Panc1 (cell line): ENCODE results near the gene PRDM1. TPM values are rescaled to one million over a fixed set of nuclear protein-coding genes. Genes with fewer than 3 reads are reported as not detected.
"Not testable (repeated sequence)": the region's sequence is repeated elsewhere in the genome, so short reads cannot be mapped to it uniquely, and the experiment has no call there.

Experiments
- ATAC-seq: fragments of 200-7000 bp; cut with Tn5 transposase; 2 replicates; pipeline ENCODE4 v1.9.1; 2020; ENCODE audit warnings: mild to moderate bottlenecking, moderate library complexity
- BruUV-seq: library from RNA; stranded (reverse); fragments of 400-500 nt; replicated peaks from 2 replicates; lab custom pipeline; 2021; lab: Mats Ljungman, UMichigan
- CTCF ChIA-PET: fragments of 300-600 bp; sonication (Branson Sonifier 250); formaldehyde crosslinking; loops from one replicate; lab custom pipeline; 2022; ENCODE audit warnings: antibody characterized with exemption; lab: Charles Lee
- POLR2A ChIA-PET: fragments of 300-600 bp; sonication (Branson Sonifier 250); formaldehyde crosslinking; loops from one replicate; lab custom pipeline; 2022; ENCODE audit warnings: antibody characterized with exemption; lab: Charles Lee
- DNase-seq: peaks from one replicate; pipeline ENCODE4 v3.0.0-alpha.2; 2010; ENCODE audit warnings: low read depth, low spot score
- H3K27ac ChIP-seq: 2 replicates; pipeline ENCODE4 v1.5.1; 2011; ENCODE audit warnings: mild to moderate bottlenecking, low read length, inconsistent platforms
- H3K27me3 ChIP-seq: fragments of 200-500 bp; sonication (Bioruptor generic); 2 replicates; pipeline ENCODE4 v1.6.0; 2014; ENCODE audit warnings: low read length, inconsistent platforms; ENCODE audit not compliant: control insufficient read depth, insufficient read depth
- H3K36me3 ChIP-seq: fragments of 200-500 bp; sonication (Bioruptor generic); 2 replicates; pipeline ENCODE4 v1.5.1; 2014; ENCODE audit warnings: inconsistent platforms, mild to moderate bottlenecking, low read length, moderate library complexity; ENCODE audit not compliant: control insufficient read depth, insufficient read depth
- H3K4me1 ChIP-seq: 2 replicates; pipeline ENCODE4 v1.5.1; 2011; ENCODE audit warnings: inconsistent platforms, mild to moderate bottlenecking, low read length, moderate library complexity; ENCODE audit not compliant: control insufficient read depth, insufficient read depth
- H3K4me3 ChIP-seq, 2 experiments: 2 replicates each; pipeline ENCODE4 v1.5.1; 2011 to 2012; ENCODE audit warnings: low read depth in 2 of 2, low read length in 2 of 2, mild to moderate bottlenecking in 2 of 2, inconsistent platforms in 1 of 2, moderate library complexity in 1 of 2
- H3K9me3 ChIP-seq: fragments of 200-500 bp; sonication (Bioruptor generic); 2 replicates; pipeline ENCODE4 v1.5.1; 2014; ENCODE audit warnings: low read depth, mild to moderate bottlenecking, inconsistent platforms, low read length, moderate library complexity; ENCODE audit not compliant: control insufficient read depth, insufficient read depth
- POLR2AphosphoS5 ChIP-seq: IDR thresholded peaks from 2 replicates; pipeline ENCODE4 v1.6.1; 2012; ENCODE audit warnings: mild to moderate bottlenecking, low read depth, low read length, moderate library complexity
- SIN3A ChIP-seq: IDR thresholded peaks from 2 replicates; pipeline ENCODE4 v1.6.1; 2012; ENCODE audit warnings: low read depth, mild to moderate bottlenecking, low read length, moderate library complexity, borderline replicate concordance; ENCODE audit not compliant: insufficient read depth
- TCF7L2 ChIP-seq: IDR thresholded peaks from 2 replicates; pipeline ENCODE4 v1.6.1; 2011; ENCODE audit warnings: mild to moderate bottlenecking, low read depth, low read length, inconsistent platforms
- in situ Hi-C: cut with HindIII; loops from 2 replicates; pipeline ENCODE4 v1.10.0; 2016; ENCODE audit warnings: low sequenced_read_pairs, low pct_unique_long_range_greater_than_20kb
- intact Hi-C: fragments of 100-400 bp; cut with micrococcal nuclease; formaldehyde crosslinking; loops from one replicate; pipeline ENCODE4 v1.10.0; 2022; ENCODE audit not compliant: unreplicated experiment
- total RNA-seq: library from RNA; stranded (reverse); gene quantifications from one replicate; pipeline ENCODE4 v1.2.1, GENCODE V29; 2021; ENCODE audit not compliant: unreplicated experiment
- TF ChIP-seq, protein P1 (sequence below): fragments of 450-650 bp; IDR thresholded peaks from 2 replicates; pipeline ENCODE4 v1.5.1; 2017; ENCODE audit warnings: mild to moderate bottlenecking
- TF ChIP-seq, protein P2 (sequence below), 2 experiments: IDR thresholded peaks; 2 replicates each; pipeline ENCODE4 v1.6.1; 2011 to 2012; ENCODE audit warnings: low read depth in 2 of 2, control low read depth in 1 of 2, low read length in 1 of 2, mild to moderate bottlenecking in 1 of 2, moderate library complexity in 1 of 2; ENCODE audit not compliant: insufficient read depth in 1 of 2

Gene PRDM1
- total RNA-seq, 1 experiment from 2014 or later = 2.6 TPM

DNA sequence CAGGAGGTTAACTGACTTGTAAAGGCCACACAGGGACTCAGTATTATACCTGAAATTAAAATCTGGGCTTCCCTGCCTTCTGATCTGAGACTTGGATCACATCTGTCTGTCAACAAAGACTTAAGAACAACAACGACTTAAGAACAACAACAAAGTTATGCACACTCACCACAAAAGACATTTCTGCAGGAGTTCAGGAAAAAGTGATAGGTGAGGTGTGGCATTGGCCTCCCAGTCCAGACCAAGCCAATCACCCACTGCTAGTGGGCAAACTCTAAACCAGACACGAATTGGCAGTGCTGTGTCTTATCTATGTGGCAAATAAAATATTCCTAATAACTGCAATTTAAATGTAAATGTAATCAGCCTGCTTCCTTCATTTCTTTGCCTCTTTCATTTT lies 61.3 kb downstream of the PRDM1 start:
- Histone ChIP-seq H3K4me3 (no peak overlapping the region), H3K27ac (no peak overlapping the region), H3K36me3 (no peaks in the 10 kb centered on the region), H3K9me3 (no peaks in the 10 kb centered on the region), H3K27me3 (peaks cover 3% of the 10 kb centered on the region; the same call in 1 of the 2 replicates), H3K4me1 (no peaks in the 10 kb centered on the region)
- ATAC-seq = no peak
- in situ Hi-C loops (no loop called here), intact Hi-C loops (no loop called here)
- no TSS peak for BruUV-seq
- DNase-seq = no peak
- ChIA-PET CTCF (no interaction called here), POLR2A (no interaction called here)
- TF ChIP-seq TCF7L2 (no peak), POLR2AphosphoS5 (no peak), SIN3A (no peak)
- TF ChIP-seq, protein P1, sequence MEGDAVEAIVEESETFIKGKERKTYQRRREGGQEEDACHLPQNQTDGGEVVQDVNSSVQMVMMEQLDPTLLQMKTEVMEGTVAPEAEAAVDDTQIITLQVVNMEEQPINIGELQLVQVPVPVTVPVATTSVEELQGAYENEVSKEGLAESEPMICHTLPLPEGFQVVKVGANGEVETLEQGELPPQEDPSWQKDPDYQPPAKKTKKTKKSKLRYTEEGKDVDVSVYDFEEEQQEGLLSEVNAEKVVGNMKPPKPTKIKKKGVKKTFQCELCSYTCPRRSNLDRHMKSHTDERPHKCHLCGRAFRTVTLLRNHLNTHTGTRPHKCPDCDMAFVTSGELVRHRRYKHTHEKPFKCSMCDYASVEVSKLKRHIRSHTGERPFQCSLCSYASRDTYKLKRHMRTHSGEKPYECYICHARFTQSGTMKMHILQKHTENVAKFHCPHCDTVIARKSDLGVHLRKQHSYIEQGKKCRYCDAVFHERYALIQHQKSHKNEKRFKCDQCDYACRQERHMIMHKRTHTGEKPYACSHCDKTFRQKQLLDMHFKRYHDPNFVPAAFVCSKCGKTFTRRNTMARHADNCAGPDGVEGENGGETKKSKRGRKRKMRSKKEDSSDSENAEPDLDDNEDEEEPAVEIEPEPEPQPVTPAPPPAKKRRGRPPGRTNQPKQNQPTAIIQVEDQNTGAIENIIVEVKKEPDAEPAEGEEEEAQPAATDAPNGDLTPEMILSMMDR = no peak
- TF ChIP-seq, protein P2, sequence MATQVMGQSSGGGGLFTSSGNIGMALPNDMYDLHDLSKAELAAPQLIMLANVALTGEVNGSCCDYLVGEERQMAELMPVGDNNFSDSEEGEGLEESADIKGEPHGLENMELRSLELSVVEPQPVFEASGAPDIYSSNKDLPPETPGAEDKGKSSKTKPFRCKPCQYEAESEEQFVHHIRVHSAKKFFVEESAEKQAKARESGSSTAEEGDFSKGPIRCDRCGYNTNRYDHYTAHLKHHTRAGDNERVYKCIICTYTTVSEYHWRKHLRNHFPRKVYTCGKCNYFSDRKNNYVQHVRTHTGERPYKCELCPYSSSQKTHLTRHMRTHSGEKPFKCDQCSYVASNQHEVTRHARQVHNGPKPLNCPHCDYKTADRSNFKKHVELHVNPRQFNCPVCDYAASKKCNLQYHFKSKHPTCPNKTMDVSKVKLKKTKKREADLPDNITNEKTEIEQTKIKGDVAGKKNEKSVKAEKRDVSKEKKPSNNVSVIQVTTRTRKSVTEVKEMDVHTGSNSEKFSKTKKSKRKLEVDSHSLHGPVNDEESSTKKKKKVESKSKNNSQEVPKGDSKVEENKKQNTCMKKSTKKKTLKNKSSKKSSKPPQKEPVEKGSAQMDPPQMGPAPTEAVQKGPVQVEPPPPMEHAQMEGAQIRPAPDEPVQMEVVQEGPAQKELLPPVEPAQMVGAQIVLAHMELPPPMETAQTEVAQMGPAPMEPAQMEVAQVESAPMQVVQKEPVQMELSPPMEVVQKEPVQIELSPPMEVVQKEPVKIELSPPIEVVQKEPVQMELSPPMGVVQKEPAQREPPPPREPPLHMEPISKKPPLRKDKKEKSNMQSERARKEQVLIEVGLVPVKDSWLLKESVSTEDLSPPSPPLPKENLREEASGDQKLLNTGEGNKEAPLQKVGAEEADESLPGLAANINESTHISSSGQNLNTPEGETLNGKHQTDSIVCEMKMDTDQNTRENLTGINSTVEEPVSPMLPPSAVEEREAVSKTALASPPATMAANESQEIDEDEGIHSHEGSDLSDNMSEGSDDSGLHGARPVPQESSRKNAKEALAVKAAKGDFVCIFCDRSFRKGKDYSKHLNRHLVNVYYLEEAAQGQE (IDR thresholded peaks at IDR 0.05; ENCODE audit: insufficient read depth in 1 of 2, low read depth in 2 of 2, low read length in 1 of 2) = no peak

DNA sequence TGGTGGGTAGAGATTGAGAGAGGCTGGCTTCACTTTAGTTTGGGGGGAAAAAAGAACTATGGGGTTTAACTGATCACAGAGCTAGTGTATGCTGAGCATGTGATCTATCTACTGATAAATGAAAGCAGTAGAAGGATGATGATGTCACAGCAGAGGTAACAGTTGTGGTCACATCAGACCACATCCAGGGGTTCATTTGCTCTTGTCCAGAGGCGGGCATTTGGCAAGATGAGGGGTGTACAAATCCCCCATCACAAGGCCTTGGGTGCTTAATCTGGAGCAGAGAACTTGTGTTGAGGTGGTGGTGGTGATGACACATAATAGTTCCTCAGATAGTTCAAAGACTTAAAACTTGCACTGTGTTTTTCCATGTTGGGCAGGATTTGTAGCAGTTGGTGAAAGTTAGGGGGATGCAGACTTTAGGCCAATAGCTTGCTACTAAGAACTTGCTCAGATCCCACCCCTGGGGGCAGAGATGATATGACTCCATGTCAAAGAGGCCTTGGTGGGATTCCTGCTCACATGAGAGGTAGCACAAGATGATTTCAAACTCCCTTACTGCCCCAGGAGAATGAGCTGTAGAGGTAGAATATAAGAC lies 63.4 kb downstream of the PRDM1 start:
- ChIA-PET CTCF (interaction anchor here (0.7 kb wide), 1 partner anchor 123 kb away, joined by 3 read pairs; no protein-coding TSS in a partner anchor), POLR2A (no interaction called here)
- H3K9me3 ChIP-seq = no peaks in the 10 kb centered on the region
- H3K27ac ChIP-seq = no peak overlapping the region
- no TSS peak for BruUV-seq
- in situ Hi-C loops = no loop called here
- DNase-seq = no peak
- H3K4me1 ChIP-seq = no peaks in the 10 kb centered on the region
- no peaks in the 10 kb centered on the region for H3K36me3 ChIP-seq
- TF ChIP-seq, protein P2 (IDR thresholded peaks at IDR 0.05; ENCODE audit: insufficient read depth in 1 of 2, low read depth in 2 of 2, low read length in 1 of 2) = no peak
- TF ChIP-seq POLR2AphosphoS5 (no peak), SIN3A (no peak), TCF7L2 (no peak)
- TF ChIP-seq, protein P1 = no peak
- ATAC-seq = no peak
- peaks cover 3% of the 10 kb centered on the region; the same call in 1 of the 2 replicates for H3K27me3 ChIP-seq
- intact Hi-C loops = no loop called here
- H3K4me3 ChIP-seq = no peak overlapping the region

DNA sequence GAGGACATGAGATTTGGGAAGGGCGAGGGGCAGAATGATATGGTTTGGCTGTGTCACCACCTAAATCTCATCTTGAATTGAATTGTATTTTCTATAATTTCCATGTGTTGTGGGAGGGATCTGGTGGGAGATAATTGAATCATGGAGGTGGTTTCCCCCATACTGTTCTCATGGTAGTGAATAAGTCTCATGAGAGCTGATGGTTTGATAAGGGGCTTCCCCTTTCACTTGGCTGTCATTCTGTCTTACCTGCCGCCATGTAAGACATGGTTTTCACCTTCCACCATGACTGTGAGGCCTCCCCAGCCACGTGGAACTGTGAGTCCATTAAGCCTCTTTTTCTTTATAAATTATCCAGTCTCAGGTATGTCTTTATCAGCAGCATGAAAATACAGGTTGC lies 66.3 kb downstream of the PRDM1 start:
- H3K36me3 ChIP-seq, in situ Hi-C loops, POLR2A ChIA-PET, CTCF ChIA-PET, DNase-seq, intact Hi-C loops, BruUV-seq, H3K4me3 ChIP-seq, H3K27me3 ChIP-seq, ATAC-seq, H3K27ac ChIP-seq, H3K9me3 ChIP-seq, H3K4me1 ChIP-seq: not testable (repeated sequence)
